KMS-11 (cell line): ENCODE results near the gene INTS2.

Source experiments
- H2AFZ ChIP-seq: fragments of 200-600 bp; sonication (generic); 2 replicates; pipeline ENCODE4 v1.6.1; 2016; ENCODE audit warnings: antibody characterized with exemption, mixed run types, low read depth
- H3K27ac ChIP-seq: fragments of 200-600 bp; sonication (generic); 2 replicates; pipeline ENCODE4 v1.6.1; 2016; ENCODE audit warnings: mild to moderate bottlenecking, mixed run types
- H3K27me3 ChIP-seq: fragments of 200-600 bp; sonication (generic); 2 replicates; pipeline ENCODE4 v1.6.1; 2017; ENCODE audit warnings: mild to moderate bottlenecking, low read depth, mixed run types, moderate library complexity; ENCODE audit not compliant: insufficient read depth
- H3K36me3 ChIP-seq: fragments of 200-600 bp; sonication (generic); 2 replicates; pipeline ENCODE4 v1.6.1; 2017; ENCODE audit warnings: mild to moderate bottlenecking, mixed run types; ENCODE audit not compliant: insufficient read depth
- H3K4me1 ChIP-seq: fragments of 200-600 bp; sonication (generic); 2 replicates; pipeline ENCODE4 v1.6.1; 2016; ENCODE audit warnings: mild to moderate bottlenecking, low read depth, mixed run types; ENCODE audit not compliant: poor library complexity, severe bottlenecking
- H3K4me2 ChIP-seq: fragments of 200-600 bp; sonication (generic); 2 replicates; pipeline ENCODE4 v1.7.0; 2016; ENCODE audit warnings: mild to moderate bottlenecking, mixed run types
- H3K4me3 ChIP-seq: fragments of 200-600 bp; sonication (generic); IDR thresholded peaks from 2 replicates; pipeline ENCODE4 v1.6.1; 2017; ENCODE audit warnings: low read depth, low read length, mixed read lengths; ENCODE audit not compliant: insufficient read depth
- H3K79me2 ChIP-seq: fragments of 200-600 bp; sonication (generic); 2 replicates; pipeline ENCODE4 v1.6.1; 2016; ENCODE audit warnings: low read depth, mixed run types; ENCODE audit not compliant: insufficient read depth
- H3K9ac ChIP-seq: fragments of 200-600 bp; sonication (generic); 2 replicates; pipeline ENCODE4 v1.6.1; 2016; ENCODE audit warnings: mild to moderate bottlenecking, mixed run types
- H4K20me1 ChIP-seq: fragments of 200-600 bp; sonication (generic); 2 replicates; pipeline ENCODE4 v1.6.1; 2016; ENCODE audit warnings: mild to moderate bottlenecking, mixed run types; ENCODE audit not compliant: insufficient read depth
- CTCF ChIP-seq: fragments of 200-600 bp; sonication (generic); conservative IDR thresholded peaks from 2 replicates; pipeline ENCODE4 v1.6.1; 2017; ENCODE audit warnings: low read depth, mild to moderate bottlenecking, antibody characterized with exemption, low read length, moderate library complexity, mixed read lengths

Gene INTS2

GRCh38 chr17:61834610-61835009 lies 93.2 kb downstream of the INTS2 start:
- no peak overlapping the region for H3K4me2 ChIP-seq
- H3K4me3 ChIP-seq: no peak overlapping the region
- no peak overlapping the region for H2AFZ ChIP-seq
- H3K79me2 ChIP-seq: no peaks in the 10 kb centered on the region
- H3K36me3 ChIP-seq: no peaks in the 10 kb centered on the region
- TF ChIP-seq CTCF: no peak
- H3K4me1 ChIP-seq: no peaks in the 10 kb centered on the region
- H3K27me3 ChIP-seq: no peaks in the 10 kb centered on the region
- H3K27ac ChIP-seq: no peak overlapping the region
- no peak overlapping the region for H3K9ac ChIP-seq
- H4K20me1 ChIP-seq: no peaks in the 10 kb centered on the region

GRCh38 chr17:61833536-61834193 lies 94.1 kb downstream of the INTS2 start:
- Histone ChIP-seq H3K27me3 (no peaks in the 10 kb centered on the region), H3K4me1 (no peaks in the 10 kb centered on the region), H3K9ac (no peak overlapping the region), H3K79me2 (no peaks in the 10 kb centered on the region), H3K36me3 (no peaks in the 10 kb centered on the region), H3K4me3 (no peak overlapping the region), H4K20me1 (no peaks in the 10 kb centered on the region), H2AFZ (no peak overlapping the region), H3K4me2 (no peak overlapping the region), H3K27ac (no peak overlapping the region)
- no peak for TF ChIP-seq CTCF

- no peaks in the 10 kb centered on the region for H3K36me3 ChIP-seq
- no peaks in the 10 kb centered on the region for H4K20me1 ChIP-seq
- H3K79me2 ChIP-seq: no peaks in the 10 kb centered on the region
- no peak overlapping the region for H2AFZ ChIP-seq
- no peak overlapping the region for H3K4me3 ChIP-seq
- no peak overlapping the region for H3K9ac ChIP-seq
- no peaks in the 10 kb centered on the region for H3K27me3 ChIP-seq
- no peak overlapping the region for H3K27ac ChIP-seq
- H3K4me1 ChIP-seq: no peaks in the 10 kb centered on the region
- no peak overlapping the region for H3K4me2 ChIP-seq
- TF ChIP-seq CTCF: no peak
These were observed 95.3 kb downstream of the INTS2 start for GRCh38 chr17:61832463-61832862.

GRCh38 chr17:61831099-61831498 lies 96.7 kb downstream of the INTS2 start:
- Histone ChIP-seq H3K4me2 (no peak overlapping the region), H3K4me1 (no peaks in the 10 kb centered on the region), H3K9ac (no peak overlapping the region), H3K27ac (no peak overlapping the region), H2AFZ (no peak overlapping the region), H3K27me3 (no peaks in the 10 kb centered on the region), H3K79me2 (no peaks in the 10 kb centered on the region), H3K36me3 (no peaks in the 10 kb centered on the region), H4K20me1 (no peaks in the 10 kb centered on the region), H3K4me3 (no peak overlapping the region)
- TF ChIP-seq CTCF: no peak
